ENCODE results near the gene SLC36A3. TPM values are rescaled to one million over a fixed set of nuclear protein-coding genes. Genes with fewer than 3 reads are reported as not detected.
A peak's percentile ranks its signal among the peaks of the same experiment; 100 is the strongest.
"Not testable (repeated sequence)": the region's sequence is repeated elsewhere in the genome, so short reads cannot be mapped to it uniquely, and the experiment has no call there.

The SLC36A3 gene
- total RNA-seq, 1 donor from 2014 or later, result not detected

DNA sequence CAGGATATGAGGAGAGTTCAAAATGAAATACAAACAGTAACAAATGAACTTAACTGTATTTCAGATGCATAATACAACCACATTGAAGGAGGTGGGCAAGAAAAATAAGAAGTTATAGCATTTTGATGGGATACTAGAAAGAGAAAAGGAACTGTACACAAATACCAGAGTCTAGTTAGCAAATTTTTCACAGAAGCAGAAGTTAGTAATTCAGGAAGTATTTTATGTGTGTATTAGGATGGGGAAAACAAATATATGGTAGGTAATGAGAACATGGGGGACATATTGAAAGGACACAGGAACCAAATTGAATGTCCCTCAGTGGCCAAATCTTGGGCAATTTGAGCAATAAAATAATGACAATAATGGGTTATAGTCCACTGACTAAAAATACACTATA lies 32.2 kb downstream of the SLC36A3 start:
- intact Hi-C loops (cut with micrococcal nuclease), result loop anchor here (2.0 kb wide), 1 partner anchor 19 kb away; the partner anchor contains the start of gene GM2A
- no peaks in the 10 kb centered on the region for H3K9me3 Mint-ChIP-seq
- H3K27ac Mint-ChIP-seq, result no peak overlapping the region
- no peaks in the 10 kb centered on the region for H3K27me3 Mint-ChIP-seq (ENCODE audit: low read depth)
- no peak overlapping the region for H3K4me3 Mint-ChIP-seq (ENCODE audit: low read depth)
- DNase-seq (ENCODE audit: low spot score), result no peak
- H3K4me1 Mint-ChIP-seq (ENCODE audit: low read depth), result peaks cover under 1% of the 10 kb centered on the region
- H3K36me3 Mint-ChIP-seq (ENCODE audit: low read depth), result peaks cover 15% of the 10 kb centered on the region

DNA sequence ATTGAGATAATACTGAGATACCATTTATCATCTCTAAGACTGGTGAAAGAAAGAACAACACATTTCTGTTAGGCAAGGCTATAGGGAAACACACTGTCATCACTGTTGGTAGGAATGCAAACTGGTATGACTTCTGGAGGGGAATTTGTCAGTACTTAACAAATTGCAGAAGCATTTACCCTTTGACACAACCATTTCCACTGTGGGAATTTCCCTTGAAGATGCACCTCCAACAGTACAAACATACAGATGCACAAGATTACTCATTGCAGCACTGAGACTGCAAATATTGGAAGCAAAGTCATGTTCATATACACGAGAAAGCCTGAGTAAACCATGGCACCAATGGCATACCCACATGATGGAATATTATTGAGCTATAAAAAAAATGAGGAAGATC lies 33.0 kb downstream of the SLC36A3 start:
- H3K4me3 Mint-ChIP-seq (ENCODE audit: low read depth), result no peak overlapping the region
- peaks cover 18% of the 10 kb centered on the region for H3K36me3 Mint-ChIP-seq (ENCODE audit: low read depth)
- no peaks in the 10 kb centered on the region for H3K27me3 Mint-ChIP-seq (ENCODE audit: low read depth)
- H3K27ac Mint-ChIP-seq, result no peak overlapping the region
- no peaks in the 10 kb centered on the region for H3K4me1 Mint-ChIP-seq (ENCODE audit: low read depth)
- intact Hi-C loops (cut with micrococcal nuclease), result loop anchor here (2.0 kb wide), 1 partner anchor 18 kb away; the partner anchor contains the start of gene GM2A
- no peak for DNase-seq (ENCODE audit: low spot score)
- H3K9me3 Mint-ChIP-seq, result no peaks in the 10 kb centered on the region

- H3K4me3 Mint-ChIP-seq (ENCODE audit: low read depth), result no peak overlapping the region
- H3K27me3 Mint-ChIP-seq (ENCODE audit: low read depth), result no peaks in the 10 kb centered on the region
- intact Hi-C loops (cut with micrococcal nuclease), result no loop called here
- H3K4me1 Mint-ChIP-seq (ENCODE audit: low read depth), result peaks cover 12% of the 10 kb centered on the region
- peaks cover 32% of the 10 kb centered on the region for H3K36me3 Mint-ChIP-seq (ENCODE audit: low read depth)
- no peak for DNase-seq (ENCODE audit: low spot score)
- H3K27ac Mint-ChIP-seq, result no peak overlapping the region
- no peaks in the 10 kb centered on the region for H3K9me3 Mint-ChIP-seq
Observed at GRCh38 chr5:151267491-151268260, 35.9 kb downstream of the SLC36A3 start.

DNA sequence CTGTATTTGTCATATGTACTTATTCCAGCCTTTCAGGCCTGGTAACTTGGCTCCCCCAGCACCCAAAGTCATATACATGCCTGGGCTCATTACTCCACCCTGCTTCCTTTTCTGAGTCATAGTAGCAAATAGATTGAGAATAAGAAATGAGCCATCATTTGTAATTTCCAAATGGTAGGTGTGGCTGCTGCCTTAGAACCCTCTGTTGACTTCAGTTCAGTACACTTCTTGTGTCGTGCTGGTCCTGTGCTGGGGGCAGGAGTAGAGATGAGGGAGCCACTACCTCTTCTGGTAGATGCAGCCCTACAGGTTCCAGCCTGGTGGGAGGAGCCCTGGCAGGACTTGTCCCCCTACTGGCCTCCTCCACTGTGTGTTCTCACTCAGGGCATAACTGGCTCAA lies 39.5 kb downstream of the SLC36A3 start:
- peaks cover 43% of the 10 kb centered on the region for H3K36me3 Mint-ChIP-seq (ENCODE audit: low read depth)
- no peak for DNase-seq (ENCODE audit: low spot score)
- intact Hi-C loops (cut with micrococcal nuclease), result loop anchor here (1.0 kb wide), 1 partner anchor 11 kb away; the partner anchor contains the start of gene GM2A
- H3K27ac Mint-ChIP-seq, result peak overlapping the region; percentile 75
- peaks cover 12% of the 10 kb centered on the region for H3K4me1 Mint-ChIP-seq (ENCODE audit: low read depth)
- H3K4me3 Mint-ChIP-seq (ENCODE audit: low read depth), result no peak overlapping the region
- H3K9me3 Mint-ChIP-seq, result no peaks in the 10 kb centered on the region
- no peaks in the 10 kb centered on the region for H3K27me3 Mint-ChIP-seq (ENCODE audit: low read depth)

DNA sequence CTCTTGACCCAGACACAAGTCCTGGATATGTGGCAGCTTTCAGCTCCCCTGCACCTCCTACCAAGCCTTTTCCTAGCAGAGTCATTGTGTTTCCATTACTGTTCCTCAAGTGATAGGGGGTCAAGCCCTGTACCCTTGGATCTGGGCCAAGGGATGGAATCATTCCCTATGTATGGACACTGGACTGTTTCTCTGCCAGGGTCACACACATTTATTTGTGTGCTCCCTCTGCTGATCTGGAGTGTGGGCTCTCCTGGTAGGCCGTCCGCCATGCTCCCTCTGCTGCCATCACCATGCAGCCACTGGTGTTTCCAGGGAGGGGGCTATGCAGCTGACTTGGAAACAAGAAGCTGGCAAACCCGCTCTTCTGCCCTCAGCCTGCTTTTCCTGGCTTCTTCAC lies 41.0 kb downstream of the SLC36A3 start:
- DNase-seq (ENCODE audit: low spot score), result no peak

GRCh38 chr5:151259931-151260330 lies 43.6 kb downstream of the SLC36A3 start:
- Mint-ChIP-seq H3K27ac (no peak overlapping the region), H3K36me3 (ENCODE audit: low read depth) (peaks cover 26% of the 10 kb centered on the region), H3K4me1 (ENCODE audit: low read depth) (peaks cover 31% of the 10 kb centered on the region), H3K27me3 (ENCODE audit: low read depth) (no peaks in the 10 kb centered on the region), H3K4me3 (ENCODE audit: low read depth) (no peak overlapping the region), H3K9me3 (no peaks in the 10 kb centered on the region)
- DNase-seq (ENCODE audit: low spot score), result no peak
- intact Hi-C loops (cut with micrococcal nuclease), result no loop called here

More for the DNA sequence above, 41.0 kb downstream of the SLC36A3 start:
- Mint-ChIP-seq H3K9me3 (no peaks in the 10 kb centered on the region), H3K27ac (no peak overlapping the region), H3K27me3 (ENCODE audit: low read depth) (no peaks in the 10 kb centered on the region), H3K4me1 (ENCODE audit: low read depth) (peaks cover 22% of the 10 kb centered on the region), H3K4me3 (ENCODE audit: low read depth) (no peak overlapping the region), H3K36me3 (ENCODE audit: low read depth) (peaks cover 39% of the 10 kb centered on the region)
- intact Hi-C loops (cut with micrococcal nuclease), result no loop called here

GRCh38 chr5:151258816-151259215 lies 44.8 kb downstream of the SLC36A3 start:
- no peaks in the 10 kb centered on the region for H3K9me3 Mint-ChIP-seq
- H3K27ac Mint-ChIP-seq, result peak overlapping the region; percentile 28
- peaks cover 30% of the 10 kb centered on the region for H3K4me1 Mint-ChIP-seq (ENCODE audit: low read depth)
- H3K4me3 Mint-ChIP-seq (ENCODE audit: low read depth), result no peak overlapping the region
- intact Hi-C loops (cut with micrococcal nuclease), result no loop called here
- no peak for DNase-seq (ENCODE audit: low spot score)
- H3K27me3 Mint-ChIP-seq (ENCODE audit: low read depth), result no peaks in the 10 kb centered on the region
- H3K36me3 Mint-ChIP-seq (ENCODE audit: low read depth), result peaks cover 21% of the 10 kb centered on the region

- no peak for DNase-seq (ENCODE audit: low spot score)
- Mint-ChIP-seq H3K4me1 (ENCODE audit: low read depth) (peaks cover 30% of the 10 kb centered on the region), H3K4me3 (ENCODE audit: low read depth) (no peak overlapping the region), H3K9me3 (no peaks in the 10 kb centered on the region), H3K27me3 (ENCODE audit: low read depth) (no peaks in the 10 kb centered on the region), H3K36me3 (ENCODE audit: low read depth) (peaks cover 16% of the 10 kb centered on the region), H3K27ac (no peak overlapping the region)
- intact Hi-C loops (cut with micrococcal nuclease), result no loop called here
Observed at GRCh38 chr5:151258201-151258611, 45.4 kb downstream of the SLC36A3 start.

DNA sequence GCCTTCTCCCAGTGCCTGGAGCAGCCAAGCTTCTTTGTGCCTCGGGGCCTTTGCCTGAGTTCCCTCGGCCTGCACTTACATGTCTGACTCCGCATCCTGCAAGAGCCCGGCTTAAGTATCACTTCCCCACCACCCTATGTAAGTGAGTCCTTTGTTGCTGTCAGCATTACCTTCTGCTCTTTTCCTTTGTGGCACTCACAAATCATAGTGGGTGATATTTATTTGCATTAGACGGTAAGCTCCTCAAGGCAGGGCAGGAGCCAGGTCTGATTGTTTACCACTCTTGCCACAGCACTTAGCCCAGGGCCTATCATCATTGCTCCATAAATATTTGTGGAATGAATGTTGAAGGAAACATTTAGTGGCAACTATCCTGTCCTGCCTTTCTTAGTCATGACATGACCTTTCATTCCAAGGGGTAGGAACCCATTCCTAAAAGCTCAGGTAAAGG lies 45.8 kb downstream of the SLC36A3 start:
- no peak overlapping the region for H3K27ac Mint-ChIP-seq
- H3K9me3 Mint-ChIP-seq, result no peaks in the 10 kb centered on the region
- no peaks in the 10 kb centered on the region for H3K27me3 Mint-ChIP-seq (ENCODE audit: low read depth)
- H3K4me1 Mint-ChIP-seq (ENCODE audit: low read depth), result peaks cover 31% of the 10 kb centered on the region
- DNase-seq (ENCODE audit: low spot score), result no peak
- H3K4me3 Mint-ChIP-seq (ENCODE audit: low read depth), result no peak overlapping the region
- intact Hi-C loops (cut with micrococcal nuclease), result no loop called here
- peaks cover 14% of the 10 kb centered on the region for H3K36me3 Mint-ChIP-seq (ENCODE audit: low read depth)

GRCh38 chr5:151255621-151256286 lies 47.8 kb downstream of the SLC36A3 start:
- no peak for DNase-seq (ENCODE audit: low spot score)
- H3K36me3 Mint-ChIP-seq (ENCODE audit: low read depth), result peaks cover 8% of the 10 kb centered on the region
- H3K27ac Mint-ChIP-seq, result no peak overlapping the region
- intact Hi-C loops (cut with micrococcal nuclease), result no loop called here
- H3K4me1 Mint-ChIP-seq (ENCODE audit: low read depth), result peaks cover 44% of the 10 kb centered on the region
- no peaks in the 10 kb centered on the region for H3K27me3 Mint-ChIP-seq (ENCODE audit: low read depth)
- no peaks in the 10 kb centered on the region for H3K9me3 Mint-ChIP-seq
- H3K4me3 Mint-ChIP-seq (ENCODE audit: low read depth), result no peak overlapping the region

DNA sequence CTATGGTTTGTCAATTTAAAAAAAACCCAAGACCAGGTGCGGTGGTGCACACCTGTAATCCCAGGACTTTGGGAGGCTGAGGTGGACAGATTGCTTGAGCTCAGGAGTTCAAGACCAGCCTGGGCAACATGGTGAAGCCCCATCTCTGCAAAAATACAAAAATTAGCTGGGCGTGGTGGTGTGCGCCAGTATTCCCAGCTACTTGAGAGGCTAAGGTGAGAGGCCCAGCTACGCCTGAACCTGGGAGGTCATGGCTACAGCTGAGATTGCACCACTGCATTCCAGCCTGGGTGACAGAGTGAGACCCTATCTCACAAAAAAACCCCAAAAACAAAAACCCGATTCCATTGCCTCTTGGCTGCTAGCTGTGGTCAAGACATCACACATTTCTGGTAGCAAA lies 48.6 kb downstream of the SLC36A3 start:
- H3K4me3 Mint-ChIP-seq (ENCODE audit: low read depth); H3K27me3 Mint-ChIP-seq (ENCODE audit: low read depth); H3K9me3 Mint-ChIP-seq; DNase-seq (ENCODE audit: low spot score); H3K27ac Mint-ChIP-seq; intact Hi-C loops (cut with micrococcal nuclease): not testable (repeated sequence)
- H3K36me3 Mint-ChIP-seq (ENCODE audit: low read depth), result peaks cover 14% of the 10 kb centered on the region
- H3K4me1 Mint-ChIP-seq (ENCODE audit: low read depth), result peaks cover 51% of the 10 kb centered on the region

DNA sequence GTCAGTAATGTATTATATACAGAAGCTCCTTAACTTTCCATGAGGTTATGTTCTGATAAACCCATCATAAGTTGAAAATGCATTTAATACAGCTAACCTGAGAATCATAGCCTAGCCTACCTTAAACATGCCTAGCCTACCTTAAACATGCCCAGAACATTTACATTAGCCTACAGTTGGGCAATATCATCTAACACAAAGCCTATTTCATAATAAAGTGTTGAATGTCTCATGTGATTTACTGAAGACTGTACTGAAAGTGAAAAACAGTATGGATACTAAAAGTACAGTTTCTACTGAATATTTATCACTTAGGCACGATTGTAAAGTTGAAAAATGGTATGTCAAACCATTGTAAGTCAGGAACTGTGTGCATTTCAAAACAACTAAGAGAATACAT lies 49.0 kb downstream of the SLC36A3 start:
- DNase-seq (ENCODE audit: low spot score), result no peak
- H3K9me3 Mint-ChIP-seq, result no peaks in the 10 kb centered on the region
- intact Hi-C loops (cut with micrococcal nuclease), result no loop called here
- peaks cover 13% of the 10 kb centered on the region for H3K36me3 Mint-ChIP-seq (ENCODE audit: low read depth)
- no peaks in the 10 kb centered on the region for H3K27me3 Mint-ChIP-seq (ENCODE audit: low read depth)
- peaks cover 51% of the 10 kb centered on the region for H3K4me1 Mint-ChIP-seq (ENCODE audit: low read depth)
- no peak overlapping the region for H3K4me3 Mint-ChIP-seq (ENCODE audit: low read depth)
- no peak overlapping the region for H3K27ac Mint-ChIP-seq

GRCh38 chr5:151253605-151253950 lies 50.0 kb downstream of the SLC36A3 start:
- H3K4me1 Mint-ChIP-seq (ENCODE audit: low read depth), result peaks cover 48% of the 10 kb centered on the region
- H3K9me3 Mint-ChIP-seq, result no peaks in the 10 kb centered on the region
- H3K27me3 Mint-ChIP-seq (ENCODE audit: low read depth), result no peaks in the 10 kb centered on the region
- DNase-seq (ENCODE audit: low spot score), result no peak
- peaks cover 12% of the 10 kb centered on the region for H3K36me3 Mint-ChIP-seq (ENCODE audit: low read depth)
- H3K4me3 Mint-ChIP-seq (ENCODE audit: low read depth), result peak overlapping the region; percentile 85
- H3K27ac Mint-ChIP-seq, result peak overlapping the region; percentile 69
- intact Hi-C loops (cut with micrococcal nuclease), result loop anchor here (1.0 to 2.0 kb wide), 6 partner anchors 11 to 517 kb away; partner anchors contain the start of genes G3BP1 and TNIP1

Measured in activated T-helper 2 cell treated with anti-CD3 and anti-CD28 coated beads, Interferon-gamma antibody, Interleukin-2, Interleukin-4, amounts not matched to agents 10 μg/mL and 5 μg/mL and 100 μg/mL, durations not matched to agents 14 hours and 24 hours and 36 hours (primary cell).